SKM-1 treated with dmso at 0.1 percent for 144 hours (cell line): ENCODE measurements around the gene VSNL1.

ENCODE experiments used
- DNase-seq: peaks from one replicate; lab custom pipeline; 2025; ENCODE audit not compliant: unreplicated experiment; lab: John Stamatoyannopoulos, UW

The VSNL1 gene

GRCh38 chr2:17540093-17540812, at the start of gene VSNL1:
TSS of gene VSNL1 (plus strand) at chr2:17540696. CDS start at chr2:17592075, 51,379 bp downstream.
- no peak for DNase-seq

GRCh38 chr2:17495590-17495989, 44.9 kb upstream of the VSNL1 start:
- DNase-seq = no peak

GRCh38 chr2:17497718-17498117, 42.8 kb upstream of the VSNL1 start:
- DNase-seq = no peak

- DNase-seq = no peak
Measured at GRCh38 chr2:17506736-17507616, 33.5 kb upstream of the VSNL1 start.

- peak; percentile 13 for DNase-seq
Measured at GRCh38 chr2:17515652-17516051, 24.8 kb upstream of the VSNL1 start.

- no peak for DNase-seq
Measured at GRCh38 chr2:17517481-17518211, 22.9 kb upstream of the VSNL1 start.

GRCh38 chr2:17518212-17519154, 22.0 kb upstream of the VSNL1 start, which contains the start of gene RAD51AP2:
TSS of gene RAD51AP2 (minus strand) at chr2:17518440. CDS start at chr2:17518415, 25 bp downstream.
- peak; percentile 80 for DNase-seq

- DNase-seq = no peak
Measured at GRCh38 chr2:17519486-17519885, 21.0 kb upstream of the VSNL1 start.

GRCh38 chr2:17520761-17521160, 19.7 kb upstream of the VSNL1 start:
- no peak for DNase-seq

- DNase-seq = no peak
Measured at GRCh38 chr2:17521621-17522020, 18.9 kb upstream of the VSNL1 start.

- DNase-seq = no peak
Measured at GRCh38 chr2:17522303-17522702, 18.2 kb upstream of the VSNL1 start.

- no peak for DNase-seq
Measured at GRCh38 chr2:17529771-17530170, 10.7 kb upstream of the VSNL1 start.

GRCh38 chr2:17533546-17533945, 7.0 kb upstream of the VSNL1 start:
- no peak for DNase-seq

- DNase-seq = no peak
Measured at GRCh38 chr2:17536416-17536815, 4.1 kb upstream of the VSNL1 start.

- no peak for DNase-seq
Measured at GRCh38 chr2:17538022-17538843, 2.3 kb upstream of the VSNL1 start.

GRCh38 chr2:17538844-17539554, 1.5 kb upstream of the VSNL1 start:
- DNase-seq = no peak

- DNase-seq = no peak
Measured at GRCh38 chr2:17539611-17540092, 844 bp upstream of the VSNL1 start.

- no peak for DNase-seq
Measured at GRCh38 chr2:17540813-17541530, 476 bp downstream of the VSNL1 start.
